ENCODE measurements around the gene HNRNPA2B1.

Gene HNRNPA2B1

DNA sequence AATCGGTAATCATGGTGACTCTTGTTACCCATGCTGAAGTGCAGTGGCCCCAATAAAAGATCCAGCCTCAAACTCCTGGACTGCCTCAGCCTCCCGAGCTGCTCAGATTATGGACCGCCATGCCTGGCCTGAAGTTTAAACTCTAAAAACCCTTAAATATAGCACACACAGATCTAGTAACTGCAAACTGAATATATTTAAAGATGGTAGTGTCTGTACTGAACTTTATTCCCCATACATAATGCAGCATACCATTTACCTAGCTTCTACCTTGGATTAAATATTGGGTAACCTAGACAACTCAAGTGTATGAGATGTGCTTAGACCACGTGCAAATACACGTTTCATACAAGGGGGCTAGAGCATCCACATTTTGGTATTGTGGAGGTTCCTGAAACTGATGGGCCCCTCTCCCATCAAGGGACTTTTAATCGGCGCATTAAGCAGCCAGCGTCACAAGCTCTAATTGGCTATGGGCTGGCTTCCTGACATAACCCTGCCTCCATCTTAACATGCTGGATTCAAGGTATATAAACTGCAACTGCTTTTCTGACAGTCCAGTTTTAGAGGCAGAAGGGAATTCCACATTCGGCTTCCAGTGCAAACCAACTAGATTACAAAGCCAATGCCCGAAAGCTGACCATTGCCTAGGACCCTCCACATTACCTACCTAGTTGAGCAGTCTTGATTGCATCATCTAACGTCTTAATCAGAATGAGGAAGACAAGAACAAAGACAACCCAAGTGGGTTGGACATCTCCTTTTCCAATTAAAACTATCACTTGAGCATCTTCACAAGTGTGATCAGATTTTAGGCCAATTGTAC, 13.0 kb downstream of the HNRNPA2B1 start:
- Histone ChIP-seq H3K4me1 (ENCODE audit: control insufficient read depth, low read length) (peaks cover 21% of the 10 kb centered on the region), H3K9me2 (replicated peaks; ENCODE audit: control insufficient read depth, low read length) (no peaks in the 10 kb centered on the region), H3F3A (ENCODE audit: control insufficient read depth, insufficient read depth) (peaks cover 100% of the 10 kb centered on the region), H3K4me2 (ENCODE audit: low read length) (no peak overlapping the region; the same call in 1 of the 2 replicates), H3K9me3 (ENCODE audit: control insufficient read depth, insufficient read depth, low read length) (no peaks in the 10 kb centered on the region), H3K27ac (ENCODE audit: low read depth, low read length) (peak overlapping the region; percentile 56), H3K27me3 (ENCODE audit: control insufficient read depth, low read length) (no peaks in the 10 kb centered on the region), H4K20me1 (ENCODE audit: control insufficient read depth, insufficient read depth, low read depth, low read length) (peaks cover 23% of the 10 kb centered on the region), H3K79me2 (ENCODE audit: control insufficient read depth, low read length) (peaks cover 11% of the 10 kb centered on the region), H3K4me3 (ENCODE audit: low read length) (no peak overlapping the region), H3K36me3 (ENCODE audit: control insufficient read depth, low read length) (peaks cover 80% of the 10 kb centered on the region)
- TF ChIP-seq, protein P1, sequence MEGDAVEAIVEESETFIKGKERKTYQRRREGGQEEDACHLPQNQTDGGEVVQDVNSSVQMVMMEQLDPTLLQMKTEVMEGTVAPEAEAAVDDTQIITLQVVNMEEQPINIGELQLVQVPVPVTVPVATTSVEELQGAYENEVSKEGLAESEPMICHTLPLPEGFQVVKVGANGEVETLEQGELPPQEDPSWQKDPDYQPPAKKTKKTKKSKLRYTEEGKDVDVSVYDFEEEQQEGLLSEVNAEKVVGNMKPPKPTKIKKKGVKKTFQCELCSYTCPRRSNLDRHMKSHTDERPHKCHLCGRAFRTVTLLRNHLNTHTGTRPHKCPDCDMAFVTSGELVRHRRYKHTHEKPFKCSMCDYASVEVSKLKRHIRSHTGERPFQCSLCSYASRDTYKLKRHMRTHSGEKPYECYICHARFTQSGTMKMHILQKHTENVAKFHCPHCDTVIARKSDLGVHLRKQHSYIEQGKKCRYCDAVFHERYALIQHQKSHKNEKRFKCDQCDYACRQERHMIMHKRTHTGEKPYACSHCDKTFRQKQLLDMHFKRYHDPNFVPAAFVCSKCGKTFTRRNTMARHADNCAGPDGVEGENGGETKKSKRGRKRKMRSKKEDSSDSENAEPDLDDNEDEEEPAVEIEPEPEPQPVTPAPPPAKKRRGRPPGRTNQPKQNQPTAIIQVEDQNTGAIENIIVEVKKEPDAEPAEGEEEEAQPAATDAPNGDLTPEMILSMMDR (IDR thresholded peaks at IDR 0.05; ENCODE audit: low read depth, low read length, poor library complexity, severe bottlenecking) = no peak
- no peak for TF ChIP-seq EZH2phosphoT487 (IDR thresholded peaks at IDR 0.05; ENCODE audit: borderline replicate concordance, low read length)

DNA sequence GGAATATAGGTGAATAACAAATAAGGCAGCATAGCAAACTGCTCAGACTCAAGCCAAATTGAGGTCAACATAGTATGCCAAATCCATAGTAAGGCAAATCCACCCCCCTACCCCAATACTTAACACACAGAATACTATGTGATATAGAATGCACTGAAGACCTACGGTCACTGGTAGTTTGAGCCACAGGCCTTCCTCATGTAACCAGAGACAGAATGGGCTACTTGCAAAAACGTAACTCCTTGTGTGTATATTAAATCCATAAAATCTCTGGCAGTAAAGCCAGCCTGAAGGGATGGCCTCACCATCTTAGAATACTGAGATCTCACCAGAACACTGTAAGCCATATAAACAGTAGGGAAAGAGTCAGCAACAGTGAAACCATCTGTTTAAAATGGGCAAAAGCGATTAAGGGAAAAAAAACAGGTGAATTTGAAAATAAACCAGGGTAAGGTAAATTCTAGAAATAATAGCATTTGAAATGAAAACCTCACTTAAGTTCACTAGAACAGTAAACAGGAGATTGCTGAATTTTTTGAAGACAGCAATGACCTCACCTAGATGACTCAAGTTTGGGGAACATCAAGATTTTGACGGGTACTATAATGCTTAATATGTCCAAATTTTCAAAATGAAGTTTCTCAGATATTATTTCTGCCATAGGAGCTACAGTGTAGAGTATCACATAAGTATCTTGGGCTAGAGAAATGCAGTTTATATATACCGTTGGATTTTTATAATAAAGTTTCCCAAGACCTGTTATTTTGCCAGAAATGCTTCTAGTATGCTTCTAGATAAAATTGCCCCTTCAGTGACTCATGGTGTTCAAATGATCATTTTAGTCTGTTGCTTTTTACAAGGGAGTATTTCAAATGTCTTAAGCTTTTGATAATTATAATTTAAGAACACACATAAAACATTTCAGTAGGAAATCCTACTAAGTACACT, 13.9 kb downstream of the HNRNPA2B1 start:
- peaks cover 17% of the 10 kb centered on the region for H3K4me1 ChIP-seq (ENCODE audit: control insufficient read depth, low read length)
- H3K9me3 ChIP-seq (ENCODE audit: control insufficient read depth, insufficient read depth, low read length) = no peaks in the 10 kb centered on the region
- H3K36me3 ChIP-seq (ENCODE audit: control insufficient read depth, low read length) = peaks cover 71% of the 10 kb centered on the region
- peaks cover 3% of the 10 kb centered on the region; the same call in 1 of the 2 replicates for H3K79me2 ChIP-seq (ENCODE audit: control insufficient read depth, low read length)
- H3K27ac ChIP-seq (ENCODE audit: low read depth, low read length) = peak overlapping the region; percentile 56
- no peak for TF ChIP-seq EZH2phosphoT487 (IDR thresholded peaks at IDR 0.05; ENCODE audit: borderline replicate concordance, low read length)
- TF ChIP-seq, protein P1 (IDR thresholded peaks at IDR 0.05; ENCODE audit: low read depth, low read length, poor library complexity, severe bottlenecking) = no peak
- H3F3A ChIP-seq (ENCODE audit: control insufficient read depth, insufficient read depth) = peaks cover 100% of the 10 kb centered on the region
- peaks cover 15% of the 10 kb centered on the region; the same call in 1 of the 2 replicates for H4K20me1 ChIP-seq (ENCODE audit: control insufficient read depth, insufficient read depth, low read depth, low read length)
- H3K9me2 ChIP-seq (replicated peaks; ENCODE audit: control insufficient read depth, low read length) = no peaks in the 10 kb centered on the region
- H3K4me2 ChIP-seq (ENCODE audit: low read length) = no peak overlapping the region
- no peak overlapping the region for H3K4me3 ChIP-seq (ENCODE audit: low read length)
- no peaks in the 10 kb centered on the region for H3K27me3 ChIP-seq (ENCODE audit: control insufficient read depth, low read length)

DNA sequence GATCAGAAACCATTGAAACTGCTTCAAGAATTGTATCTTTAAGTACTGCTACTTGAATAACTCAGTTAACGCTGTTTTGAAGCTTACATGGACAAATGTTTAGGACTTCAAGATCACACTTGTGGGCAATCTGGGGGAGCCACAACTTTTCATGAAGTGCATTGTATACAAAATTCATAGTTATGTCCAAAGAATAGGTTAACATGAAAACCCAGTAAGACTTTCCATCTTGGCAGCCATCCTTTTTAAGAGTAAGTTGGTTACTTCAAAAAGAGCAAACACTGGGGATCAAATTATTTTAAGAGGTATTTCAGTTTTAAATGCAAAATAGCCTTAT, 14.7 kb downstream of the HNRNPA2B1 start:
- no peaks in the 10 kb centered on the region for H3K27me3 ChIP-seq (ENCODE audit: control insufficient read depth, low read length)
- H3F3A ChIP-seq (ENCODE audit: control insufficient read depth, insufficient read depth) = peaks cover 100% of the 10 kb centered on the region
- no peaks in the 10 kb centered on the region for H3K9me3 ChIP-seq (ENCODE audit: control insufficient read depth, insufficient read depth, low read length)
- no peaks in the 10 kb centered on the region for H3K79me2 ChIP-seq (ENCODE audit: control insufficient read depth, low read length)
- H3K4me3 ChIP-seq (ENCODE audit: low read length) = no peak overlapping the region
- TF ChIP-seq, protein P1 (IDR thresholded peaks at IDR 0.05; ENCODE audit: low read depth, low read length, poor library complexity, severe bottlenecking) = no peak
- TF ChIP-seq EZH2phosphoT487 (IDR thresholded peaks at IDR 0.05; ENCODE audit: borderline replicate concordance, low read length) = no peak
- H3K36me3 ChIP-seq (ENCODE audit: control insufficient read depth, low read length) = peaks cover 63% of the 10 kb centered on the region
- H3K4me1 ChIP-seq (ENCODE audit: control insufficient read depth, low read length) = peaks cover 17% of the 10 kb centered on the region
- no peak overlapping the region for H3K27ac ChIP-seq (ENCODE audit: low read depth, low read length)
- H3K9me2 ChIP-seq (replicated peaks; ENCODE audit: control insufficient read depth, low read length) = no peaks in the 10 kb centered on the region
- H4K20me1 ChIP-seq (ENCODE audit: control insufficient read depth, insufficient read depth, low read depth, low read length) = peaks cover 13% of the 10 kb centered on the region; the same call in 1 of the 2 replicates
- no peak overlapping the region for H3K4me2 ChIP-seq (ENCODE audit: low read length)

All from DOHH2 (cell line).